ENCODE data around the gene PKN1. TPM values are rescaled to one million over a fixed set of nuclear protein-coding genes. Genes with fewer than 3 reads are reported as not detected.

Gene PKN1
- total and polyA plus RNA-seq, 2 of the 13 experiments (the other 11 are each of a cell fraction or from before 2014, with no cell fraction given), result 45.7 to 54.5 TPM

- Histone ChIP-seq H3K4me2 (ENCODE audit: low read depth, low read length) (0 out of 2 replicates have a peak overlapping the region, but pooled peaks have one; percentile 42), H3K4me1 (ENCODE audit: insufficient read depth, low read length) (peaks cover 20% of the 10 kb centered on the region), H3K27me3 (ENCODE audit: control insufficient read depth in 1 of 2, insufficient read depth in 2 of 2, low read length in 2 of 2) (no peaks in the 10 kb centered on the region; a peak in 1 of 5 replicates), H4K20me1 (ENCODE audit: insufficient read depth, low read length) (no peaks in the 10 kb centered on the region), H3K36me3 (replicated peaks in 1 of 2; ENCODE audit: control insufficient read depth in 1 of 2, insufficient read depth in 2 of 2, low read length in 2 of 2) (peaks cover 0 to 2% of the 10 kb centered on the region in 2 experiments), H2AFZ (ENCODE audit: low read length) (no peak overlapping the region), H3K79me2 (ENCODE audit: insufficient read depth, low read length) (no peaks in the 10 kb centered on the region), H3K4me3 (replicated peaks in 1 of 3; ENCODE audit: insufficient read depth in 1 of 3, low read depth in 2 of 3, low read length in 3 of 3) (no peak overlapping the region), H3K9me3 (ENCODE audit: low read length) (no peaks in the 10 kb centered on the region), H3K9ac (ENCODE audit: insufficient read depth, low read depth, low read length) (no peak overlapping the region), H3K27ac (ENCODE audit: extremely low read length, insufficient read depth, low read length) (no peak overlapping the region)
- POLR2A ChIA-PET, result interaction anchor here (1.0 kb wide), 1 partner anchor 47 kb away, joined by 3 read pairs; the partner anchor contains the start of gene DNAJB1
- in situ Hi-C loops (cut with HindIII; ENCODE audit: extremely low pct_ligation_motif_present, low pct_unique_long_range_greater_than_20kb) (no loop called here), intact Hi-C loops (cut with micrococcal nuclease; ENCODE audit: unreplicated experiment) (no loop called here)
- BruUV-seq (replicated peaks), result no TSS peak
- DNase-seq (ENCODE audit: low spot score), result no peak
- FAIRE-seq, result no peak
- TF ChIP-seq ZSCAN21 (CRISPR knock-in tag; IDR thresholded peaks at IDR 0.05; ENCODE audit: borderline replicate concordance) (no peak), TOPORS (CRISPR knock-in tag; IDR thresholded peaks at IDR 0.05) (no peak), PCBP1 (IDR thresholded peaks at IDR 0.05; ENCODE audit: borderline replicate concordance, low read depth, low read length) (peak; percentile 48; the same call in 1 of the 2 replicates)
- ATAC-seq, result no peak
- 91% methylated on average over 44 of the region's 46 CpGs for WGBS (ENCODE audit: low lambda C conversion rate)
- CTCF ChIA-PET (ENCODE audit: low intra/inter-chr PET ratio, low total read pairs), result no interaction called here
Measured at GRCh38 chr19:14471436-14472187, 38.5 kb downstream of the PKN1 start.

GRCh38 chr19:14472202-14472938 is 39.3 kb downstream of the PKN1 start:
- 66% methylated on average over 26 of the region's 66 CpGs for WGBS (ENCODE audit: low lambda C conversion rate)
- intact Hi-C loops (cut with micrococcal nuclease; ENCODE audit: unreplicated experiment) (no loop called here), in situ Hi-C loops (cut with HindIII; ENCODE audit: extremely low pct_ligation_motif_present, low pct_unique_long_range_greater_than_20kb) (no loop called here)
- H3K9ac ChIP-seq (ENCODE audit: insufficient read depth, low read depth, low read length), result 0 out of 2 replicates have a peak overlapping the region, but pooled peaks have one; percentile 1
- no peak for DNase-seq (ENCODE audit: low spot score)
- POLR2A ChIA-PET, result interaction anchor here (1.0 kb wide), 1 partner anchor 46 kb away, joined by 3 read pairs; the partner anchor contains the start of gene DNAJB1
- H4K20me1 ChIP-seq (ENCODE audit: insufficient read depth, low read length), result no peaks in the 10 kb centered on the region
- BruUV-seq (replicated peaks), result no TSS peak
- H3K36me3 ChIP-seq (replicated peaks in 1 of 2; ENCODE audit: control insufficient read depth in 1 of 2, insufficient read depth in 2 of 2, low read length in 2 of 2), result peaks cover 0 to 2% of the 10 kb centered on the region in 2 experiments
- H3K27me3 ChIP-seq (ENCODE audit: control insufficient read depth in 1 of 2, insufficient read depth in 2 of 2, low read length in 2 of 2), result no peaks in the 10 kb centered on the region; a peak in 1 of 5 replicates
- ATAC-seq, result peak; percentile 58
- peak overlapping the region; percentile 42 for H3K4me2 ChIP-seq (ENCODE audit: low read depth, low read length)
- H2AFZ ChIP-seq (ENCODE audit: low read length), result no peak overlapping the region
- H3K4me3 ChIP-seq (replicated peaks in 1 of 3; ENCODE audit: insufficient read depth in 1 of 3, low read depth in 2 of 3, low read length in 3 of 3), result peak overlapping the region in 1 of 3 experiments; percentile 23; a peak in 1 of 6 replicates
- CTCF ChIA-PET (ENCODE audit: low intra/inter-chr PET ratio, low total read pairs), result no interaction called here
- H3K27ac ChIP-seq (ENCODE audit: extremely low read length, insufficient read depth, low read length), result no peak overlapping the region
- no peaks in the 10 kb centered on the region for H3K79me2 ChIP-seq (ENCODE audit: insufficient read depth, low read length)
- H3K9me3 ChIP-seq (ENCODE audit: low read length), result no peaks in the 10 kb centered on the region
- H3K4me1 ChIP-seq (ENCODE audit: insufficient read depth, low read length), result peaks cover 20% of the 10 kb centered on the region
- no peak for FAIRE-seq
- TF ChIP-seq KLF6 (CRISPR knock-in tag; IDR thresholded peaks at IDR 0.05), result 0 out of 2 replicates have a peak, but pooled peaks have one; percentile 47
- TF ChIP-seq NR2F6 (IDR thresholded peaks at IDR 0.05), result no peak
- 0 out of 2 replicates have a peak, but pooled peaks have one; percentile 26 for TF ChIP-seq NR2F6 (CRISPR knock-in tag; IDR thresholded peaks at IDR 0.05)
- TF ChIP-seq ZNF574 (CRISPR knock-in tag; IDR thresholded peaks at IDR 0.05), result peak; percentile 48; the same call in 1 of the 2 replicates
- TF ChIP-seq ZBTB10 (CRISPR knock-in tag; IDR thresholded peaks at IDR 0.05; ENCODE audit: borderline replicate concordance), result peak; percentile 55; the same call in 1 of the 2 replicates
- 0 out of 2 replicates have a peak, but pooled peaks have one; percentile 10 for TF ChIP-seq SALL2 (CRISPR knock-in tag; IDR thresholded peaks at IDR 0.05)
- peak; percentile 27 for TF ChIP-seq YY1 (IDR thresholded peaks at IDR 0.05; ENCODE audit: insufficient read depth, insufficient replicate concordance, low read depth, low read length)

All from HepG2 (cell line).